LoVo (cell line): ENCODE measurements around the gene KLHL29.

ENCODE experiments used
- DNase-seq: peaks from one replicate; pipeline ENCODE4 v3.0.0-alpha.2; 2016; ENCODE audit warnings: low spot score

The KLHL29 gene

GRCh38 chr2:23531280-23531679 is 146.3 kb downstream of the KLHL29 start:
- no peak for DNase-seq

GRCh38 chr2:23531881-23532280 is 146.9 kb downstream of the KLHL29 start:
- DNase-seq: no peak

GRCh38 chr2:23532391-23533337 is 147.7 kb downstream of the KLHL29 start:
- no peak for DNase-seq

GRCh38 chr2:23533338-23533695 is 148.3 kb downstream of the KLHL29 start:
- no peak for DNase-seq

- no peak for DNase-seq
Observed at GRCh38 chr2:23534771-23535170, 149.8 kb downstream of the KLHL29 start.

- no peak for DNase-seq
Observed at GRCh38 chr2:23536326-23536725, 151.3 kb downstream of the KLHL29 start.

- DNase-seq: no peak
Observed at GRCh38 chr2:23537991-23538390, 153.0 kb downstream of the KLHL29 start.

- no peak for DNase-seq
Observed at GRCh38 chr2:23538566-23538965, 153.6 kb downstream of the KLHL29 start.

- no peak for DNase-seq
Observed at GRCh38 chr2:23540804-23541360, 155.9 kb downstream of the KLHL29 start.

- no peak for DNase-seq
Observed at GRCh38 chr2:23541503-23542229, 156.7 kb downstream of the KLHL29 start.

GRCh38 chr2:23542230-23542789 is 157.3 kb downstream of the KLHL29 start:
- no peak for DNase-seq

- DNase-seq: no peak
Observed at GRCh38 chr2:23543302-23543701, 158.3 kb downstream of the KLHL29 start.

- DNase-seq: no peak
Observed at GRCh38 chr2:23543728-23544127, 158.7 kb downstream of the KLHL29 start.

GRCh38 chr2:23544589-23545295 is 159.8 kb downstream of the KLHL29 start:
- DNase-seq: no peak

- no peak for DNase-seq
Observed at GRCh38 chr2:23545396-23545795, 160.4 kb downstream of the KLHL29 start.

- no peak for DNase-seq
Observed at GRCh38 chr2:23545811-23546210, 160.8 kb downstream of the KLHL29 start.

GRCh38 chr2:23546913-23547312 is 161.9 kb downstream of the KLHL29 start:
- DNase-seq: no peak

GRCh38 chr2:23547725-23548124 is 162.7 kb downstream of the KLHL29 start:
- DNase-seq: no peak

GRCh38 chr2:23548143-23548769 is 163.3 kb downstream of the KLHL29 start:
- no peak for DNase-seq

GRCh38 chr2:23549051-23549450 is 164.1 kb downstream of the KLHL29 start:
- no peak for DNase-seq

GRCh38 chr2:23549821-23550530 is 165.0 kb downstream of the KLHL29 start:
- no peak for DNase-seq
